Measurements from ENCODE around the gene TSPAN17.
"Not testable (repeated sequence)": the region's sequence is repeated elsewhere in the genome, so short reads cannot be mapped to it uniquely, and the experiment has no call there.

The TSPAN17 gene

GRCh38 chr5:176682016-176682531 lies 34.8 kb downstream of the TSPAN17 start:
- no peak for FAIRE-seq

GRCh38 chr5:176685010-176685409 lies 37.7 kb downstream of the TSPAN17 start:
- FAIRE-seq, result no peak

- FAIRE-seq, result no peak
Observed at GRCh38 chr5:176687247-176687646, 40.0 kb downstream of the TSPAN17 start.

- FAIRE-seq, result no peak
Observed at GRCh38 chr5:176687881-176688280, 40.6 kb downstream of the TSPAN17 start.

GRCh38 chr5:176690911-176691310 lies 43.6 kb downstream of the TSPAN17 start:
- FAIRE-seq, result no peak

- no peak for FAIRE-seq
Observed at GRCh38 chr5:176691524-176691923, 44.2 kb downstream of the TSPAN17 start.

- no peak for FAIRE-seq
Observed at GRCh38 chr5:176692326-176692725, 45.0 kb downstream of the TSPAN17 start.

- FAIRE-seq, result no peak
Observed at GRCh38 chr5:176692839-176693476, 45.7 kb downstream of the TSPAN17 start.

- no peak for FAIRE-seq
Observed at GRCh38 chr5:176693477-176693851, 46.2 kb downstream of the TSPAN17 start.

GRCh38 chr5:176694146-176694545 lies 46.9 kb downstream of the TSPAN17 start:
- no peak for FAIRE-seq

GRCh38 chr5:176694631-176695030 lies 47.3 kb downstream of the TSPAN17 start:
- no peak for FAIRE-seq

GRCh38 chr5:176695073-176695472 lies 47.8 kb downstream of the TSPAN17 start:
- FAIRE-seq, result no peak

- no peak for FAIRE-seq
Observed at GRCh38 chr5:176697267-176697933, 50.1 kb downstream of the TSPAN17 start.

- no peak for FAIRE-seq
Observed at GRCh38 chr5:176697934-176698538, 50.8 kb downstream of the TSPAN17 start.

- FAIRE-seq, result not testable (repeated sequence)
Observed at GRCh38 chr5:176699446-176699845, 52.2 kb downstream of the TSPAN17 start.

GRCh38 chr5:176700239-176700847 lies 53.1 kb downstream of the TSPAN17 start:
- no peak for FAIRE-seq

GRCh38 chr5:176702671-176703641 lies 55.7 kb downstream of the TSPAN17 start:
- FAIRE-seq, result no peak

- no peak for FAIRE-seq
Observed at GRCh38 chr5:176703857-176704256, 56.6 kb downstream of the TSPAN17 start.

- FAIRE-seq, result no peak
Observed at GRCh38 chr5:176704355-176704754, 57.1 kb downstream of the TSPAN17 start.

GRCh38 chr5:176704817-176705216 lies 57.5 kb downstream of the TSPAN17 start:
- FAIRE-seq, result no peak

All from colon (tissue), 2 donors.